CD4-positive, alpha-beta T cell treated with Interleukin-15 for 4 hours (primary cell): ENCODE results near the gene DIAPH2.

Source experiments
- DNase-seq: peaks from one replicate; pipeline ENCODE4 v3.0.0-alpha.2; 2020; ENCODE audit warnings: low spot score

Gene DIAPH2

DNA sequence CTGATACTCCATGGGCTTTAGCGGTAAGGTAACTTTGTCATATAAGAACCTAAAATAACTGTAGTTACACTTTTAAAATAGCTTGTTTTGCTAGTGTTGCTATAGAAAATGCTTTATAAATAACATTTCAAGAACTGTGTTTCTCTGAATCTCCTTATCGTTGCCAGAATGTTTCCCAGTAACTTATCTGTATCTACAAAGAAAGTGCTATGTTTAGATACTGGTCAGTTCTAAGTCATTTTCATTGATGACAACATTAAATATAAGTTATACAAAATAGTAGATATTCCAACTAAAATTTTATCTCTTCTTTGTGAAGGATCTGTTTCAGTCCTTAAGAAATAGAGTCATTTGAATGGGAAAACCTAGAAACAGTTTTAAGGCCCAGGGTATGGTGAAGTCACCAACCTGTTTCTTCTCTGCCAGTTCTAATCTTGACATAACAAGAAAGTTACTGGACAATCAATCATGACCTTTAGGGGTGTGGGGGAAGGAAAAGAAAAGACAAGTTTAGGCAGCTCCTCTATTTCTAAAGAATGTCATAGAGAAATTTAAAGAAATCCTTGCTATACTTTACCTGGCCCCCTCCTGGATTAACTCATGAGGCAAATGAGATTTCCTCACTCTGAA, 625.0 kb downstream of the DIAPH2 start:
- no peak for DNase-seq

DNA sequence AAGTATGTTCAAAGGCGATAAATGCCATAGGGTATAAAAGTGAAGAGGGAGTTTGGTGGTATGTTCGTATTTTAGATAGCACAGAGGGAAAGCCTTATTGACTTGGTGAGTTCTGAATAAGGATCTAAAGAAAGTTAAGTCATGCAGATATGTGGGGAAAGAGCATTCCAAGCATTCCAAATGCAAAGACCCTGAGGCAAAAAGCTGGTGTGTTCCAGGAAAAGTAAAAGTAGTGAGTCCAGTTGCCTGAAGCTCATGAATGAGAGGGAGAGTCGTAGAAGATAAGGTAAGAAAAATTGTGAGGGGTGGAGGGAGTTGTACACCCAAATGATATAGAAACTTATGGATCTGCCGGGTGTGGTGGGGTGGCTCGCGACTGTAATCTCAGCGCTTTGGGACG, 625.7 kb downstream of the DIAPH2 start:
- DNase-seq = no peak

DNA sequence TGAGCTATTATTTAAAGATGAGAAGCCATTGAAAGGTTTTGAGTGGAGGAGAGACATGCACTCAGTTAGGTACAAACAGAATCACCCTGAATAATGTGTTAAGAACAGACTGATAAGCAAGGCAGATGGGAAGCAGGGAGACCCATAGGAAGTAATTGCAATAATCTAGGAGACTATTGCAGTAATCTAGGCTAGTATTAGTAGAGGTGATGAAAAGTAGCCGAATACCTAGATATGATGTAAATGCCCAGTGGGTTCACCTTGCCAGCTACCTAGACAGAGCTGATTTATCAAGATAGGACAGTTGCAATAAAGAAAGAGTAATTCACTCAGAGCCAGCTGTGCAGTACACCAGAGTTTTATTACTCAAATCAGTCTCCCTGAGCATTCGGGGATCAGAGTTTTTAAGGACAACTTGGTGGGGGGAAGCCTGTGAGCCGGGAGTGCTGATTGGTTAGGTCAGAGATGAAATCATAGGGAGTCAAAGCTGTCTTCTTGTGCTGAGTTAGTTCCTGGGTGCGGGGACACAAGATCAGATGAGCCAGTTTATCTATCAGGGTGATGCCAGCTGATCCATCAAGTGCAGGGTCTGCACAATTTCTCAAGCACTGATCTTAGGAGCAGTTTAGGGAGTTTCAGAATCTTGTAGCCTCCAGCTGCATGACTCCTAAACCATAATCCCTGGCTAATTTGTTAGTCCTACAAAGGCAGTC, 626.6 kb downstream of the DIAPH2 start:
- no peak for DNase-seq

DNA sequence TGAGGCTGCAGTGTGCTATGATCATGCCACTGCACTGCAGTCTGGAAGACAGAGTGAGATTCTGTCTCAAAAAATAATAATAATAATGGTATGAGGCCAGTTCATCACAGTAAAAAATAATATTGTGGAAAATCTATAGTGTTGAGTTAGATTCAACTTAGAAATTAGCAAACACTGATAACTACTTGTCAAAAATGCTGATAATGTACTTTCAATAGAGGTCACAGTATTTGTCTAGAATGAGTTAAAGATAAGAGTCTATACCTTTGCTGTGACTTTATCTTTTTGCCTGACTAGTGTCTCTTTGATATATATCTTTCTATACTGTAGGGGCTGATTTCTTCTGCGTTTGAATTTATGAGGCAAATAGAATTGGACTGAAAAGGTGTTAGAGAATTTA, 629.7 kb downstream of the DIAPH2 start:
- DNase-seq = no peak

DNA sequence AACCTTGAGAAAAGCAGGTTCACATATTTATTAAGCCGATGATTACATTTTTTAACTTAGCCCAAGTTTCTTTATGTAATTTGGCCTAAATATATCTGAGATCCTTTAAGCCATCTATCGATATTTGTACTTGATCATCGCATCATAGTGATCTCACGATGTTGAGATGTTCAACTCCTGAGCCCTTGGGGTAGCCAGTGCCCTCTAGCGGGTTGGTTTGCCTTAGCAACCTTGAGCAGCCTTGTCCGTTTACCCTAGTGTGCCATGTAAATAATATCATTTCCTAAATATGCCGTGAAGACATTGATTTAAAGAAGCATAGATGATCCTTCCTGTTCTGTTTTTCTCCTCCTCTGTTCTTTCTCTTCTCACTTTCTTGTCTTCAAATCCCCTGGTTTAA, 631.3 kb downstream of the DIAPH2 start:
- DNase-seq = no peak

DNA sequence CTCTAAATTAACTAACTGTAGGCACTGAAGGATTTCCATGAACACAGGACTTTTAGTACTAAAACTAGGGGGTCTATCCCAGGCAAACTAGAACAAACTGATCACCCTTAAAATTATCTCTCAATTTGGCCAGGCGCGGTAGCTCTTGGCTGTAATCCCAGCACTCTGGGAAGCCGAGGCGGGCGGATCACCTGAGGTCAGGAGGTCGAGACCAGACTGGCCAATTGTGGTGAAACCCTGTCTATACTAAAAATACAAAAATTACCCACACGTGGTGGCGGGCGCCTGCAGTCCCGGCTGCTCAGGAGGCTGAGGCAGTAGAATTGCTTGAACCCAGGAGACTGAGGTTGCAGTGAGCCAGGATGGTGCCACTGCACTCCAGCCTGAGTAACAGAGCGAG, 635.7 kb downstream of the DIAPH2 start:
- DNase-seq = no peak

DNA sequence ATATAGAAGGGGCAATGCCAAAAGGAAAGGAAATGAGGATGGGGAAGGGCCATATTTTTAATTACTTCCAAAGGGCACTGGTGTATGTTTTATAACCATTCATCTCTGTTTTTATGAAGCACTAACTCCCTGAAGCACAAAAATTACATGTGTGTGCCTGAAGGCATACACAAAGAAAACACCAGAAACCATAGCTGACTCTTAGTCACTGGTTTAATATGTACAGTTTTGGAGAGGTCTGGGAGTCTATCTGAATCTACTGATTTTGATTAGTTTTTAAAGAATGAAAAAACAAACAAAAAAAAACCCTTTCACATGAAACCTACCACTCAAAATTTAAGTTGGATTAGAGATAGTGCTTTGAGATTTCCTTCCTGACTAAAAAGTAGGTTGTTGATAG, 637.8 kb downstream of the DIAPH2 start:
- no peak for DNase-seq

DNA sequence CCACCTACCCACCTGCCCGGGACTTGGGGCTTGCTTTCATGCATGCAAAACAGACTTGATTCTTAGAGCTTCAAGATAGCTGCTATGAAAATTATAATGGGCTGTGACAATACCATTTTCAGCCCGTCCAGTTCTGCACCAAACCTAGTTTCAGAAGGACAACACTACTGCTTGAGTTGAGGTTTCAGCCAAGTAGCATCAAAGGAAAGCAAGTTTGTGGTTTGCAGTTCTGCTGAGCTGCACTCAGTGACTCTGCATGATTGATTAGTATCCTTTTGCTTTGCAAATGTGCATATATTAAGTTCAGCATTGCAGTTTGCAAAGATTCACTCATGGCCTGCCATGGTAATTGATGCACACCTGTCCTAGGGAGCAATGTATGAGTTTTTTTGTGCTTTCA, 641.8 kb downstream of the DIAPH2 start:
- no peak for DNase-seq

DNA sequence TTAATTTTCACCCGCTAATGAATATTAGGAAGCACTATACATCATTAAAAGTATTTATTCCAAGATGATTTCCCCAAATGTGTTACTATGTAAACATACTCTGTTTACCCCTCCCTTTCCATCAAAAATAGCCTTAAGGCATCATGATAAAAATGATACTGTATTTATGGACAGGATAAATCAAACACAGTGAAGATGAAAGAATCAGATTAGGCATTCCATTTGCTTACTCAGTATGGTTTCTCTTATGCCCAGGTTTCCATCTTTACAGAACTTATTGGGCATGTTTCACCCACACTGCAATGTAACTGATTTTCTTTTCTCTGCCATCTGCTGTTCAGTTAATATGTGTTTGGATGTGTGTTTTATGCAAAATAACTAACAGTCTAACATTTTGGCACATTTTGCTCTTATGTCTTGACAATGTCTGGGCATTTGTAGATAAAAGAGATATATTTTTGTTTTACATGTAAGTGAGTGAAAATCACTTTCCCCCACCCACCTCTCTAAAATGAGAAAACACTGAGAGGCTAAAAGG, 644.3 kb downstream of the DIAPH2 start:
- DNase-seq = no peak

DNA sequence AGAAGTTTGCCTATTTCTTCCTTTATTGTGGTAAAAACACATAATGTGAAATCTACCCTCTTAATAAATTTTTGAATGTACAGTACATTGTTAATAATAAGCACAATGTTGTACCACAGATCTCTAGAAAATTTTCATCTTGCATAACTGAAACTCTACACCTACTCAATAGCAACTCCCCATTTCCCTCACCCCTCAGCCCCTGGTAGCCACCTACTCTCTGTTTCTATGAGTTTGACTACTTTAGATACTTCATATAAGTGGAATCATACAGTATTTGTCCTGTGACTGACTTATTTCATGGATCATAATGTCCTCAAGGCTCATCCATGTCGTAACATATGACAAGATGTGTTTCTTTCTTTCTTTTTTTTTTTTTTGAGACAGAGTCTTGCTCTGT, 645.5 kb downstream of the DIAPH2 start:
- DNase-seq = no peak

DNA sequence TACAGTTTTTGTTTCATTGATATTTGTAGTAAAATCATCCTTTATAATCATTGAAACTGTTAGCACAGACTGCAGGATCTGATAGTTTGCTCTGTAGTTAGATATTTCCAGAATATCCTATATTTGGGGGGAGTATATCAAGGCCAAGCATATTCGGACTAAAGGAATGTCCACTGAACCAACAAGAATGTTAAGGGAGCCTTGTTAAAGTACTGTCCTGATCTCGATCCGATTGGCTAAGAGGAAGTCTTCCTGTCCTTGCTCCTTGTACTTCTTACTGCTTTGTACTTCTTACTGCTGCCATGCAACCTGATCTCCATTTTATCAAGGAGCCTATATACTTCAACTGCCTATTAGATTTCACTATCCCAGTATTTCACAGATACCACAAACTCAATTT, 648.3 kb downstream of the DIAPH2 start:
- DNase-seq = no peak

DNA sequence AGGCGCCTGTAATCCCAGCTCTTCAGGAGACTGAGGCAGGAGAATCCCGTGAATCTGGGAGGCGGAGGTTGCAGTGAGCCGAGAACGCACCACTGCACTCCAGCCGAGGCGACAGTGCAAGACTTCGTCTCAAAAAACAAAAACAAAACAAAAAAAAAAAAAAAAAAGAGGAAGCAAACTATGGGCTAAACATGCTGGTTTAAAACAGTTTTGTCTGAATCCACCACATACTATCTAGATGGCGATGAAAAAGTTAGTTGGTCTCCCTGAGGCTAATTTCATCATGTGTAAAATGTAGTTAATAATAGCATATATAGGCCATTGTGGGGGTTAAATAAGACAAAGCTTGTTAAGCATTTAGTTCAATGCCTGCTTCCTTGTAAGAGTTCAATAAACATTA, 650.2 kb downstream of the DIAPH2 start:
- no peak for DNase-seq

DNA sequence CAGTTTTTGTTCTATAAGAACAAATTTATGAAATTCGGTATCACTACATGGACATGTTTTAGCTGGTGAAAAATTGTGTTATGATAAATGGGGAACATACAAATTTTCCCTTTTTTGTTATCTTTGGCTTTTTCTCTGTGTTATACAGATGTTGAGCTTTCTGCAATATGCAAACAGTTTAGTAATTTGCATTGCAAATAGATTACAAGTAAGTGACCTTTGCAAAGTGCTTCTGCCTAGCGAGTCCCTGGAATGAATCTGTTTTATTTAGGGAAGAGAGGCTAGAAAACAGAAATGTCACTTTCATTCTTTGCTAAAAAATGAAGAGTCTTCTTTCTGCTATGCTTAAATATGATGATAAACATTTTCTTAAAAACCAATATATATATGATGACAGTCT, 660.1 kb downstream of the DIAPH2 start:
- no peak for DNase-seq

DNA sequence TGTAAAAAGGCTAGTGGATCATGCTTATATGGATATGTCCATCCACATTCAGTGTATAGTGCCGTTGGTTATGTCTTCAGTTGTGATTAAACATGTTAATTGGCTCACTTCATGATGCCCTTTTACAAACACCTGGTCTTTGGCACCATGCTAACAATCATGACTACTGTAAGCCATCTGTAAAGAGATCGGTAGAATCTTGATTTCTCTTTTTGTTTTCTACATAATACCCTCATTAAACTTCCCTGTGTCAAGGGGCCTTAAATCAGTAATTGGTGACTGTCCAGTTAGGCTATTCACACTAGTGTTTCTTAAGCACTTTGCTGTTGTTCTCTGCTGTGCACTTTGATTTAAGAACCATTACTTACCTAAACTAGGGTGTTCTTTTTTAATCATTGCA, 674.3 kb downstream of the DIAPH2 start:
- no peak for DNase-seq

DNA sequence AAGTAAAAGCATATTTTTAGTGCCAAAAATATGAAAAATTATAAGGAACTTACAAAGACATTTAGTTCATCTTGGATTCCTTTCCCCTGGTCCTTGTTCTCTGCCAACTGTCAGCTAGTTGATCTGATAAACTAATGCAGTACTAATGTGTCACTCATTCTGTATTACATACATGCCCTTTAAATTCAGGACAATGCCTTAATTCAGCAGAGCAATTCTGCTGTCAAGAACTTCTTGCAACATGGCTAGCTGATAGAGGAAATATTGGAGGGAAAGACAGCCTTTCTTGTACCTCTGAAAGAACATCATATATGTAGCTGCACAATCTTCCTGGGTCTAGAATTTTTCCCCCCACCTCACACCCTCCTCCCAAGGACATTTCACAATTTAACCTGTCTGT, 679.2 kb downstream of the DIAPH2 start:
- no peak for DNase-seq

DNA sequence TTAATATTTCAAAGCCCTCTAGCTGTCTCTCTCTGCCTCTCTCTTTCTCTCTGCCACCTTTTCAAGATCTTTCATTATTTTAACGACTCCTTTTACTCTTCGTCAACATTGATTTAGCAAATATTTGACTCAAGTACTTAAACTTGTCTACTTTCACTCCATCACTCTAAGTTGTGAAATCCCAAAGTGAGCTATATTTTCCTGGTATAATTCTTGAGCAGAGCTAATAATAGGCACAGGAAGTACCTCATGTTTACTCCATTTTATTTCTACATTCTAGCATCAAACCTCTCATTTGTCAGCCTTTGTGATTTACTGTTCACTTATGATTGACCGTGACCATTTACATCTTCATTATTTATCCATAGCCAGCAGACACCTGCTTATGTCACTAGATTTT, 681.6 kb downstream of the DIAPH2 start:
- DNase-seq = no peak

DNA sequence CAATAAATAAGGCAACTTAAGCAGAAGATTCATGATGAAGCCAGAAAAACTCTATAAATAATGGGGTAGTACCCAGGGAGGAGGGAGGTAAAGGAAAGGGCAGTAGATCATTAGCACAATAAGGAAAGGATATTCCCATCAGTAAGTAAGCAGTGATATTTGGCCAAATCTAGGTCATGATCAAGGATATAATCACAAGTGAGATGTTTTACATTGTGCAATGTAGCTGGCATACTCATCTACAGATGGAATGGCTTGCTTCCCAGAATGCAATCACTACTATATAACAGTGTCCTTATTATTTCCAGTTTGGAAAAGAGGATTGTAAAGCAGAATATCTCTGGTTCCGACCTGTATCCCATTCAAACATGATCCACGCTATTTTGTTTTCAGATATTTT, 682.5 kb downstream of the DIAPH2 start:
- DNase-seq = no peak

DNA sequence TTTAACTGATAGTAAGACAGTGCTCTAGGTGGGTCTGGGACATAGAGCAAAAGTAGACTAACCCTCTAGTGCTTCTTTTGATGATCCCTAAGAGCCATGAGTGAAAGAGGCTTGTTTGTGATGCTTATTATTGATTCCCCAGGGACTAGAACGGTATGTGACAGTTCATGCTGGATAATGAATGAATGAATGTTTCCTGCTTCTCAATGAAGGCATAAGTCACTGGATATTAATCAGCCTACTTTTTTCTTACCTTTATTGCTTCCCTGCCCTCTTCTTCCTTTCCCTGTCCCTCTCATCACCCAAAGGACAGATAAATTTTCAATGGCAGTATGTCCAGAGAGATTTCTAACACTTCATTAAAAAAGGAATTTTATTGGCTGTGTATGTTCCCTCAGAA, 685.3 kb downstream of the DIAPH2 start:
- DNase-seq = no peak

DNA sequence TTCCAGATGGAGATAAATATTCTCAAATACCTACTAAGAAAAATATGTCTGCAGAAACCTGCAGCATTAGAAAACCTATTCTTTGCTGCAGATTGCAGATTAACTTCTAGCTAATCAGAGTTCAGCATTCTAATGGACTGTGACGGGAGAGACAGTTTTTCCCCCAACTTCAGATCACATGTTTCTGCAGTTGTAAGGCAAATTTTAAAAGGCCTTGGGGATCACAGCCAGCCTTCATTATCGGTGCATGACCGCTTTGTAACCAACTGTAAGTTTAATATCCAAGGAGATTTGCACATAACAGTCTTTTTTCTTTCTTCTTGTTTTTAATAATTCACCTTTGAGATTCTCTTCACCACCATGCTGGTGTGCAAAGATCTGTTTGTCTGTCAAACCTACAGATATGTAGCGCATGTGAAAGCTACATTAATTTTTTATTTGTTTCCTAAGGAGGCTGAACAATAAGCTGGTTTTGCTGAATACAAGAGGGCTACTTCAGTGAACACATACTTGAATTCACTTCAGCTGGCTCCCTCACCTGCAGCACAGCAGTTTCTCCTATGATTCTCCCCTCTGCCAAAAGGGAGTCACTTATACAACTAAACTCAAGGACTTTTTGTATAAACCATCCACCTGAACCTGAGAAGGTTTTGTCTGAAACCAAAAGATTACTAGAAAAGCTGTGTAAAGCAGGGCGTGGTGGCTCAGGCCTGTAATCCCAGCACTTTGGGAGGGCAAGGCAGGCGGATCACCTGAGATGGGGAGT, 687.5 kb downstream of the DIAPH2 start:
- no peak for DNase-seq

DNA sequence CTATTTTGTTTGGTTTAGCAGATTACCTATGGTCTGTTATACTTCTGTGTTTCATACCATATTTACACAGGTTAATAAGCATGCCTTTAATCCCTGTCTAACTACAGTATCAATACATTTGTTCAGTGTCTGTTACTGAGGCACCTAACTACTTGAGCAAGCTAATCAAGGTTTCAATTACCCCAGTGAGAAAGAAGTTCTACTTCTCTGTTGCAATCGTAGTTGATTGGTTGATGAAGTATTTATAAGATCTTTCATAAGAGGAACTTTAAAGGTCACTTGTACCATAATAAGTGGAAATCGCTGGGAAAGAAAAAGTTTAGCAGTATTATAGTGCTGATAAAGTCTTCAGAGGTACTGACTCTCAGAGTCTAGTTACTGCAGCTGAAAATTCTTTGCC, 689.6 kb downstream of the DIAPH2 start:
- no peak for DNase-seq

DNA sequence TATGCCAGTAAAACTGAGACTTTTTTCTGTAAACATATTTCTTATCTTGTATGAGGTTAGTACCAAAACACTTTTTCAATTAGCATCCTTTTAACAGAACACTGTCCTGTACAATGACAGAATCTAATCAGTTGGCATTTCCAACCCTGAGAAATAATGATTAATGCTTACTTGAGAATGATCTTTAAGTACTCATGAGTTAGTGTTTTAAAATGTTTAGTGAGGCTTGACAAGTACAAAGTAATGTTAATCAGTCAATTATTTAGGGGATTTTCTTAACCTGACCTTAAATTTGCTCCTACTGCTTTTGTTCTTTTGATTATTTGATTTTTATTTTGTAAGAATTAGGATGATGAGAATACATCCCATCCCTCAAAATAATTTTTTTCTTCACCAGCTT, 695.6 kb downstream of the DIAPH2 start:
- DNase-seq = no peak

DNA sequence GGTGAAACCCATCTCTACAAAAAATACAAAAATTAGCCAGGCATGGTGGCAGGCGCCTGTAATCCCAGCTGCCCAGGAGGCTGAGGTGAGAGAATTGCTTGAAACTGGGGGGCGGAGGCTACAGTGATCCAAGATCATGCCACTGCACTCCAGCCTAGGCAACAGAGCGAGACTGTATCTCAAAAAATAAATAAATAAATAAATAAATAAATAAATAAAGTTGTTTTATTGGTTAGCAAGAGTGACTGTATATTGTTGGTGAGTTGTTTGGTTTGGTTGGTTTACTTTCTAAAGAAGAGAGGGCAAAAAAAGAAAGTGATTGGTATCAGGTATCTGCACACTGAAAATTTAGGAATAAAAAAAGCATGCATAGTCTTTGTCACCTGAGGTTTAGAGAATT, 700.0 kb downstream of the DIAPH2 start:
- DNase-seq = no peak

DNA sequence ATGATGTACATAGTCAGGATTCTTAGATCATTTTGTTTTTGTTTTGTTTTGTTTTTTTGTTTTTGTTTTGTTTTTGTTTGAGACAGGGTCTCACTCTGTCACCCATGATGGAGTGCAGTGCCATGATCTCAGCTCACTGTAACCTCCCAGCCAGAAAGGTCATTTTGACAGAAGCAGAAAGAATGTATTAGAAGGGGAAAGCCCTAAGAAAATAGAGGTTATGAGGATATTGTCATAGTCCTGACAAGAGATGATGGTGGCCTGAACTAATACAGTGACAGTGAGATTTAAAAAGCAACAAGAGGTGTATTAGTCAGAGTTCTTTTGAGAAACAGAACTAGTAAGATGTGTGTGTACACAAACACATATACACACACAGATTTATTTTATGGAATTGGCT, 702.4 kb downstream of the DIAPH2 start:
- DNase-seq = no peak
